D721Med (cell line): ENCODE measurements around the gene LARP4.
"Not testable (repeated sequence)": the region's sequence is repeated elsewhere in the genome, so short reads cannot be mapped to it uniquely, and the experiment has no call there.

Experiments used
- DNase-seq: peaks from one replicate; pipeline ENCODE4 v3.0.0; 2011; ENCODE audit warnings: low spot score; ENCODE audit not compliant: insufficient read length
- FAIRE-seq: peaks from 2 replicates; lab custom pipeline; 2011; peaks lifted over from hg19 to GRCh38; lab: Jason Lieb, UNC
- CTCF ChIP-seq: IDR thresholded peaks from 2 replicates; pipeline ENCODE4 v1.5.1; 2012; ENCODE audit warnings: mild to moderate bottlenecking, control low read depth; ENCODE audit not compliant: insufficient read depth; ENCODE audit errors: missing control alignments

The LARP4 gene

GRCh38 chr12:50387972-50388478 lies 12.7 kb upstream of the LARP4 start:
- TF ChIP-seq CTCF, result no peak
- FAIRE-seq (no peak), DNase-seq (no peak)

- FAIRE-seq, DNase-seq: not testable (repeated sequence)
Observed at GRCh38 chr12:50388793-50389192, 11.9 kb upstream of the LARP4 start.

- TF ChIP-seq CTCF, result no peak
- DNase-seq (no peak), FAIRE-seq (no peak)
Observed at GRCh38 chr12:50390316-50390741, 10.4 kb upstream of the LARP4 start.

- TF ChIP-seq CTCF, result no peak
- no peak for DNase-seq
- no peak for FAIRE-seq
Observed at GRCh38 chr12:50394469-50395029, 6.1 kb upstream of the LARP4 start.

GRCh38 chr12:50397117-50397650 lies 3.5 kb upstream of the LARP4 start:
- no peak for FAIRE-seq
- DNase-seq, result no peak
- no peak for TF ChIP-seq CTCF

- TF ChIP-seq CTCF, result no peak
- FAIRE-seq, result no peak
- DNase-seq, result no peak
Observed at GRCh38 chr12:50398931-50399330, 1.8 kb upstream of the LARP4 start.

GRCh38 chr12:50400104-50400637 lies 514 bp upstream of the LARP4 start:
- TF ChIP-seq CTCF, result no peak
- FAIRE-seq, result no peak
- DNase-seq, result no peak
